HFF-Myc (cell line): Measurements from ENCODE around the gene ZNF428.
A peak's percentile ranks its signal among the peaks of the same experiment; 100 is the strongest.
"Not testable (repeated sequence)": the region's sequence is repeated elsewhere in the genome, so short reads cannot be mapped to it uniquely, and the experiment has no call there.

Experiments
- DNase-seq: peaks from one replicate; pipeline ENCODE4 v3.0.0-alpha.2; 2011; ENCODE audit warnings: low read depth; ENCODE audit errors: extremely low read depth
- H3K4me3 ChIP-seq: replicated peaks from 2 replicates; pipeline ENCODE4 v1.5.1; 2011; ENCODE audit warnings: low read depth, mild to moderate bottlenecking, control low read depth, low read length
- CTCF ChIP-seq: IDR thresholded peaks from 2 replicates; pipeline ENCODE4 v1.5.1; 2012; ENCODE audit warnings: mild to moderate bottlenecking, low read depth, low read length, control low read depth; ENCODE audit errors: missing control alignments

ZNF428 gene

DNA sequence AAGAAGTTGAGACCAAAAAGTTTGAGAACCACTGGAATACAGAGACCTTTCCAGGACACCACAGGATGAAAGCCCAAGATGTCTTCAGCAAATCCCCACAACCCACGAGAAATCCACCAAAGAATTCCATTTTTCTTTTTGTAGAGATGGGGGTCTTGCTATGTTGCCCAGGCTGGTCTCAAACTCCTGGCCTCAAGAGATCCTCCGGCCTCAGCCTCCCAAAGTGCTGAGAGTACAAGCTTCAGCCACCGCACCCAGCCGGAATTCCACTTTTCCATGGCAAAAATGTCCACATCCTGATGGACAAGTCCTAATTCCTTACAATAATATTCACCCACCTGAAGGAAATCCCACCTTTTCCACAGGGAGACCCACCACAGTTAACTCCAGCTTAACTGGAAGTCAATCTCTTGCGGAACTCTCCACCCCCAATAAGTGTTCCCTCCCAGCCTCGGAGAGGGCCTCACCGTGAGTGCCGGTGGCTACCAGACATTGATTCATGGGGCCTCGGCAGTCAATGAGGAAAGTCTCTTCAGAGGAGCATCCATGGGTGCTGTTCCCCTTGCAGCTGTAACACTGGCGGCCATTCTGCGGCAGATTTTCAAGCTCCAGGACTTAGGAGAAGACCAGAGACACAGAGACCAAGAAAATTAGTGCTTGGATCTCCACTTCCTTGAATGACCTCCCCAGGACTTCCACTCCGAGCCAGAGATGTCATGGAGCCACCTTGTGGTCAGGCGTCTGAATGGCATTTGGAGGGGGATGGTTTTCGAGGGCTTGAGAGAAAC lies 32.5 kb upstream of the ZNF428 start:
- TF ChIP-seq CTCF = peak; percentile 88
- peak; percentile 38 for DNase-seq
- H3K4me3 ChIP-seq = no peak overlapping the region

- H3K4me3 ChIP-seq, DNase-seq: not testable (repeated sequence)
Measured at GRCh38 chr19:43650276-43650675, 30.8 kb upstream of the ZNF428 start.

GRCh38 chr19:43649514-43649913 lies 30.1 kb upstream of the ZNF428 start:
- no peak for DNase-seq
- TF ChIP-seq CTCF = no peak
- no peak overlapping the region for H3K4me3 ChIP-seq

GRCh38 chr19:43648633-43649032 lies 29.2 kb upstream of the ZNF428 start:
- no peak overlapping the region for H3K4me3 ChIP-seq
- no peak for DNase-seq
- no peak for TF ChIP-seq CTCF

GRCh38 chr19:43644181-43644580 lies 24.8 kb upstream of the ZNF428 start:
- H3K4me3 ChIP-seq = no peak overlapping the region
- no peak for TF ChIP-seq CTCF
- no peak for DNase-seq

- no peak overlapping the region for H3K4me3 ChIP-seq
- DNase-seq = no peak
- no peak for TF ChIP-seq CTCF
Measured at GRCh38 chr19:43643326-43643725, 23.9 kb upstream of the ZNF428 start.

DNA sequence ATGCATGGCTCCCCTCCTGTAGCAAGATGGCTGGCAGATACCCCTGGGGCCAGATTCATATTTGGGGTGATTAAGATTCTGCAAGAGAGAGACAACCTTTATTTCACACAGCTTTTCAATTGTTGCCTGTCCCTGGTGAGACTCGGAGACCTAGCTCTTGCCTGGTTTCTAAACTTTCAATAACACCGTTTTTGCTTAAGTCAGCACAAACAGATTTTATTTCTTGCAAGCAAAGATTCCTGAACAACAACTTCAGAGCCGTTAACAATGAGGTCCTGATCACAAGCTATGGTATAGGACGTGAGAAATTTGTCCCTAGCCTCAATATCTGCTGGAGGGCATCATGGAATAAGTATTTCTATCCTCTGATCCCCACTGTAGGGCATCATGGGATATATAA lies 23.1 kb upstream of the ZNF428 start:
- no peak for TF ChIP-seq CTCF
- no peak overlapping the region for H3K4me3 ChIP-seq
- DNase-seq = no peak
